GM19025 (cell line): ENCODE results near the gene STOM.
"Not testable (repeated sequence)": the region's sequence is repeated elsewhere in the genome, so short reads cannot be mapped to it uniquely, and the experiment has no call there.

Experiments used
- ATAC-seq: cut with Tn5 transposase; IDR thresholded peaks from one replicate; pipeline ENCODE4 v1.9.1; 2021; ENCODE audit warnings: mild to moderate bottlenecking, low read depth, moderate library complexity; ENCODE audit not compliant: unreplicated experiment

STOM gene

GRCh38 chr9:121303456-121304451 lies 66.3 kb downstream of the STOM start:
- ATAC-seq: no peak

- no peak for ATAC-seq
These were observed 67.3 kb downstream of the STOM start for GRCh38 chr9:121302786-121303185.

GRCh38 chr9:121302341-121302740 lies 67.7 kb downstream of the STOM start:
- ATAC-seq: no peak

- no peak for ATAC-seq
These were observed 68.2 kb downstream of the STOM start for GRCh38 chr9:121301881-121302286.

GRCh38 chr9:121300283-121301119 lies 69.5 kb downstream of the STOM start:
- ATAC-seq: no peak

- no peak for ATAC-seq
These were observed 70.4 kb downstream of the STOM start for GRCh38 chr9:121299467-121300282.

GRCh38 chr9:121298689-121299466 lies 71.2 kb downstream of the STOM start:
- ATAC-seq: no peak

GRCh38 chr9:121298016-121298538 lies 72.0 kb downstream of the STOM start:
- no peak for ATAC-seq

- no peak for ATAC-seq
These were observed 72.7 kb downstream of the STOM start for GRCh38 chr9:121297389-121297788.

GRCh38 chr9:121296213-121297127 lies 73.6 kb downstream of the STOM start:
- no peak for ATAC-seq

- no peak for ATAC-seq
These were observed 74.3 kb downstream of the STOM start for GRCh38 chr9:121295662-121296191.

- ATAC-seq: no peak
These were observed 75.0 kb downstream of the STOM start for GRCh38 chr9:121294866-121295661.

GRCh38 chr9:121294151-121294743 lies 75.8 kb downstream of the STOM start:
- no peak for ATAC-seq

GRCh38 chr9:121292801-121293241 lies 77.2 kb downstream of the STOM start:
- no peak for ATAC-seq

GRCh38 chr9:121292051-121292450 lies 78.0 kb downstream of the STOM start:
- no peak for ATAC-seq

- ATAC-seq: not testable (repeated sequence)
These were observed 78.5 kb downstream of the STOM start for GRCh38 chr9:121291536-121291935.
